ENCODE data around the gene GTF2B.
A peak's percentile ranks its signal among the peaks of the same experiment; 100 is the strongest.

The GTF2B gene

GRCh38 chr1:88878731-88879130 is 12.6 kb downstream of the GTF2B start:
- H3K4me1 Mint-ChIP-seq = peaks cover 4% of the 10 kb centered on the region
- no peaks in the 10 kb centered on the region for H3K36me3 Mint-ChIP-seq (ENCODE audit: low read depth)
- TF ChIP-seq CTCF (IDR thresholded peaks at IDR 0.05) = no peak
- H3K27me3 Mint-ChIP-seq (ENCODE audit: low read depth, poor library complexity) = no peaks in the 10 kb centered on the region
- H3K27ac Mint-ChIP-seq = no peak overlapping the region
- no peak overlapping the region for H3K4me3 Mint-ChIP-seq
- no peaks in the 10 kb centered on the region for H3K9me3 Mint-ChIP-seq
- DNase-seq = no peak

DNA sequence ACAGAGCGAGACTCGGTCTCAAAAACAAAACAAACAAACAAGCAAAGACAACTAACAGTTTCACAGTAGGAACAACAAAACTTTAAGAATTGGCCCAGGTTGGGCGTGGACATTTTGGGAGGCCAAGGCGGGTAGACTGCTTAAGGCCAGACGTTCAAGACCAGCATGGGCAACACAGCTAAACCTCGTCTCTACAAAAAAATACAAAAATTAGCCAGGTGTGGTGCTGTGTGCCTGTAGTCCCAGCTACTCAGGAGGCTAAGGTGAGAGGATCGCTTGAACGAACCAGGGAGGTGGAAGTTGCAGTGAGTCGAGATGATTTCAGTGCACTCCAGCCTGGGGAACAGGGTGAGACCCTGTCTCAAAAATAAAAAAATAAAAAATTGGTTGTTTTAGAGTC is 13.5 kb downstream of the GTF2B start:
- Mint-ChIP-seq H3K4me3 (no peak overlapping the region), H3K27ac (peak overlapping the region; percentile 39), H3K4me1 (peaks cover 4% of the 10 kb centered on the region), H3K9me3 (no peaks in the 10 kb centered on the region), H3K27me3 (ENCODE audit: low read depth, poor library complexity) (peaks cover 2% of the 10 kb centered on the region), H3K36me3 (ENCODE audit: low read depth) (peaks cover under 1% of the 10 kb centered on the region)
- no peak for TF ChIP-seq CTCF (IDR thresholded peaks at IDR 0.05)
- DNase-seq = no peak

DNA sequence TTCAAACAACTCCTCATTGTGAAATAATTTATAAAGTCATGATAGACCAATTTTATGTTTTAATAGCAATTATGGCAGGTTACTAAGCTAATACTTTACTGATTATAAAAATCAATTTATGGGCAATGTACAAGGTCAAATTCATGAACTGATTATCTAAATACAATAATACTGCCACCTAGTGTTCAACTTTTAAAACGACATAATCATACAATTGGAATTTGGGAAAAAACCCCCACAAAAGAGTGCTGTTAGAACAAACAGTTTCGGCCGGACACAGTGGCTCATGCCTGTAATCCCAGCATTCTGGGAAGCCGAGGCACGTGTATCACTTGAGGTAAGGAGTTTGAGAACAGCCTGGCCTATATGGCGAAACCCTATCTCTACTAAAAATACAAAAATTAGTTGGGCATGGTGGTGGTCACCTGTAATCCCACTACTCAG is 14.0 kb downstream of the GTF2B start:
- DNase-seq = no peak
- Mint-ChIP-seq H3K9me3 (no peaks in the 10 kb centered on the region), H3K36me3 (ENCODE audit: low read depth) (peaks cover 6% of the 10 kb centered on the region), H3K4me3 (no peak overlapping the region), H3K27ac (peak overlapping the region; percentile 39), H3K4me1 (peaks cover 4% of the 10 kb centered on the region), H3K27me3 (ENCODE audit: low read depth, poor library complexity) (peaks cover 2% of the 10 kb centered on the region)
- peak; percentile 46 for TF ChIP-seq CTCF (IDR thresholded peaks at IDR 0.05)

DNA sequence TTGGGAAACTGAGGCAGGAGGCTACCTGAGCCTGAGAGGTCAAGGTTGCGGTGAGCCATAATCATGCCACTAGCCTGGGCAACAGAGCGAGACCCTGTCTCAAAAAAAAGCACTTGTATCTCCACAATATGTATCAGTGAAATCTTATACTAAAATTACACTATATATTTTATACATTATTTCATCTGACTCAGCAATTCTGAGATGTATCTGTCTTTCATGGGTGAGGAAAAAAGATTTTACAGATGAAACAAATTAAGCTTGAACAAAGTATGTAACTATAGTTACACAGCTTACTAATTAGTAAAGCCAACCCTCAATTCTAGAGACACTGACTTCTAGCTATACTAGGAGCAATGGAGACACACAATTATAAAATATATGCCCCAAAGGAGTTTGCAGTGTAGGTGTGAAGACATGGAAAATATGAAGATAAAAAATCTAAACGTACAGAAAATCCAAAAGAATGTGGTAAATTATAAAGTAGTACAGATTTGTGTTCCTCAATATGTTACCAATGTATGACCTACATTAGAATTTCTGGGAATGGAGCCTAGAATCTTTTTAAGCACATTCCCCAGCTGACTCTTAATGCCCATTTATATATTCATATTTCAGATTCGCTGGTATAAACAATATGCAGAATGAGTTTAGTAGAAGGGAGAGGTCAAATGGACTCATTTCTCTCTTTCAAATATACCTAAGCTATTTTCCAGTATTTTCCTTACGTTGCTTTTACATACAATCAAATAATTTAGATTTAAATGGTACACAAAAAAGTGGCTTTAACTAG is 14.6 kb downstream of the GTF2B start:
- Mint-ChIP-seq H3K9me3 (no peaks in the 10 kb centered on the region), H3K4me3 (no peak overlapping the region), H3K27ac (no peak overlapping the region), H3K4me1 (peaks cover 4% of the 10 kb centered on the region), H3K36me3 (ENCODE audit: low read depth) (peaks cover 7% of the 10 kb centered on the region), H3K27me3 (ENCODE audit: low read depth, poor library complexity) (peaks cover 2% of the 10 kb centered on the region)
- DNase-seq = no peak
- no peak for TF ChIP-seq CTCF (IDR thresholded peaks at IDR 0.05)

- H3K4me3 Mint-ChIP-seq = no peak overlapping the region
Measured at GRCh38 chr1:88875595-88875994, 15.8 kb downstream of the GTF2B start.

More at GRCh38 chr1:88875595-88875994, 15.8 kb downstream of the GTF2B start:
- Mint-ChIP-seq H3K9me3 (no peaks in the 10 kb centered on the region), H3K27ac (no peak overlapping the region), H3K36me3 (ENCODE audit: low read depth) (peaks cover 12% of the 10 kb centered on the region), H3K4me1 (peaks cover 4% of the 10 kb centered on the region), H3K27me3 (ENCODE audit: low read depth, poor library complexity) (peaks cover 2% of the 10 kb centered on the region)
- no peak for DNase-seq
- no peak for TF ChIP-seq CTCF (IDR thresholded peaks at IDR 0.05)

Data from nephron progenitor cell (in vitro differentiated cells).